GM19452 (cell line): ENCODE measurements around the gene JAML.
"Not testable (repeated sequence)": the region's sequence is repeated elsewhere in the genome, so short reads cannot be mapped to it uniquely, and the experiment has no call there.

Experiments used
- ATAC-seq: cut with Tn5 transposase; IDR thresholded peaks from one replicate; pipeline ENCODE4 v1.9.1; 2021; ENCODE audit not compliant: unreplicated experiment

The JAML gene

DNA sequence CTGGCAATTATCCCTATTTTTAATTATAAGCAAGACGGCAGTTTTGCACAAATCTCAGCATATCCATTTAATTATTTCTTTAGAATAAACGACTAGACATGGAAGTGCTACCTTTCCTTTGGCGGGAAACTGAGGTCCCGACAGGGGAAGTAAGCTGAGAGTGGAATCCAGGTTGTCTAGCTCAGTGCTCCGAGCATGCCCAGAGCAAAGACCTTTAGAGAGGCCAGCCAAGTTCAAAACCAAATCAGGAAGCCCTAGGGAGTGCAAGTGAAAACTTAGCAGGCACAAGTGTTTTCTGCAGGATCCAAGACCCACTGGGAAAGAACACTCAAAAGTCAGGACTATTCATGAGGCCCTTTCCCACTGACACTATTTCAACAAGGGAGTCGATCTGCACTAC, 25.7 kb downstream of the JAML start:
- no peak for ATAC-seq

DNA sequence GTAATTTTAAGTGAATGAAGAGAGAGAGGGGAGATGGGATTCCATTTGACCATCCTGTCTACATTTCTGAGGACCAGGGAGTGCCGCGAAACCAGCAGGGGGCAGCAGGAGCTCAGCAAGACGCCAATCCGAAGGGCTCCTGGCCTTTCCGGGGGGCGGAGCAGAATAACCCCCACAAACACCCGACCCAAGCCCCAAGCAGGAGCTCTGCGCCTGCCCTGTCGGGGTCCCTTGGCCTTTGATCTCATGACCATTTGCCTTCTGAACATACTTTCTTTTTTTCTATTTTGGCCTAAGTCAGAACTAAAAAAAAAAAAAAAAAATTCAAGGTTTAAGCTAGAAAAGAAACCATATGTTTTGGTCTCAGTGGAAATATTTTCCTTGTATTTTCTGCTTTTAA, 26.4 kb downstream of the JAML start:
- no peak for ATAC-seq

DNA sequence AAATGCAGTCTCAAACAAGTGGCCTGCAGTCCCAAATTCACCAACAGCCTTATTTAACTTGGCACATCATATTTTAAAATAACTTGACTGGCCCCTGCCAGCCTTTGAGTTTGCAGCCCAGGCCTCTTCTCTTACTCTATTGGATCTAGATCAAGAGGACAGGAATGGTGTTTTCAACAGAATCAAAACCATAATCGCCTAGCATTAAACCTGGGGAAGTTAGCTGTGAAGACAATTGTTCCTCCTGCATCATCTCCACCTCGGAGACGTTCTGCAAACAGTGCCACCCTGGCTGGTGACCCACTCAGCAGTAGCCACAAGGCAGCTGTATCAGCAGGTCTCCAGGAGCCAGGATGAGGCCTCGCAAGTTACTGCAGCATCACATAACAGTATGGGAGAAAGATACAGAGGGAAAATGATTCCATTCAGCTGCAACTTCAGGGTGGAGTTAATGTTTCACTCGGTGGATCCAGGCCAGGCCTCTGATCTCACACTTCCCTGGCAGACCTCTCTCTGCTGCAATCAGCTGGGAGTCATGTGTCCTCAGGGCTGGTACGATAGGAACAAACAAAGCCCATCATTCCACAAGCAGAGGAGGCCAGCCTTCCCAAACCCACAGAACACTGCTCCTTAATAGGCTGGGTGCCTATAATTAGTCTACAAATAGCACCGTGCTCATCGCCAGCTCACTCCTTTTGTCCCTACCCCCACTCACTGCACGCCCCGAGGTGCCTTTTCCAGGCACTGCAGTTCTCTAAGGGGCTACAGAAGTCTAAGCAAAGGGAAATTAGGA, 29.8 kb downstream of the JAML start:
- no peak for ATAC-seq

DNA sequence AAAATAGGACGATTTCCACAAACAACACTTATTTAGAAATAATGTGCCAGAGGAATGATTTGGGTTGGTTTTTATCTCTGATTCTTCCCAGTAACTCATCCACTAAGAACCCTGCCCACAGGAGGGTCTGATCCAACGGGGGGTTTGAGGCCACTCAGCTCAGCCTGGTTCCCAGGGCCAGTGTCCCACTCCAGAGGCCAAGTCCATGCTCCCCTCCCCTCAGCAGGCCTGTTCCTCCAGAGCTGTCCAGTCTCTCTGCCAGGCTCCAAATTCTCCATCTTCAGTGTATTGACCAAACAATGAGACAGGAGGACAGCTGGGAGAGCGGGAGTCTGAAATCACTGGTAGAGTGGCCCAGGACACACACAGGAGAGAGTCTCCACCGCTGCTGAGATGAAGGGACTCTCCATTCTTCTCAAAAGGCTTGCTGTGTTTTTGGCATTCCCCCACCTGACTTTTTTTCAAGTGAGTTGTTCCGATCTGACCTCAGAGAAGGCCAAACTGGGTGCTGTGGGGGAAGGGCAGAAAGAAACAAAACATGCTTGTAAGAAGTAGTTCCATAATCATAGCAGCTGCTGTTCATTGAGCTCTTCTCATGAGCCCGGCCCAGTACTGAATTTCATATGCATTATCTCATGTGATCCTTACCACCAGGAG, 30.8 kb downstream of the JAML start:
- no peak for ATAC-seq

DNA sequence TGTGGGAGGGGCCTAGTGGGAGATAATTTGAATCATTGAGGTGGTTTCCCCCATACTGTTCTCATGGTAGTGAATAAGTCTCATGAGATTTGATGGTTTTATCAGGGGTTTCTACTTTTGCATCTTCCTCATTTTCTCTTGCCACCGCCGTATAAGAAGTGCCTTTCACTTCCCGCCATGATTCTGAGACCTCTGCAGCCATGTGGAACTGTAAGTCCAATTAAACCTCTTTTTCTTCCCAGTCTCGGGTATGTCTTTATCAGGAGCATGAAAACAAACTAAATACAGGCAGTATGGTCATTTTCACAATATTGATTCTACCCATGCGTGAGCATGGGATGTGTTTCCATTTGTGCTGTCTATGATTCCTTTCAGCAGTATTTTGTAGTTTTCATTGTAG, 32.0 kb downstream of the JAML start:
- ATAC-seq, result not testable (repeated sequence)

DNA sequence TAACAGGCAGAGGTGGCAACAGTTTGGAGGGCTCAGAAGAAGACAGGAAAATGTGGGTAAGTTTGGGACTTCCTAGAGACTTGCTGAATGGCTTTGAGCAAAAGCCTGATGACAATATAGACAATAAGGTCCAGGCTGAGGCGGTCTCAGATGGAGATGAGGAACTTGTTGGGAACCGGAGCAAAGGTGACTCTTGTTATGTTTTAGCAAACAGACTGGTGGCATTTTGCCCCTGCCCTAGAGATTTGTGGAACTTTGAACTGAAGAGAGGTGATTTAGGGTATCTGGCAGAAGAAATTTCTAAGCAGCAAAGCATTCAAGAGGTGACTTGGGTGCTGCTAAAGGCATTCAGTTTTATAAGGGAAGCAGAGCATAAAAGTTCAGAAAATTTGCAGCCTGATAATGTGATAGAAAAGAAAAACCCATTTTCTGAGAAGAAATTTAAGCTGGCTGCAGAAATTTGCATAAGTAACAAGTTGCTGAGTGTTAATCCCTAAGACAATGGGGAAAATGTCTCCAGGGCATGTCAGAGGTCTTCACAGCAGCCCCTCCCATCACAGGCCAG, 33.8 kb downstream of the JAML start:
- ATAC-seq, result not testable (repeated sequence)

DNA sequence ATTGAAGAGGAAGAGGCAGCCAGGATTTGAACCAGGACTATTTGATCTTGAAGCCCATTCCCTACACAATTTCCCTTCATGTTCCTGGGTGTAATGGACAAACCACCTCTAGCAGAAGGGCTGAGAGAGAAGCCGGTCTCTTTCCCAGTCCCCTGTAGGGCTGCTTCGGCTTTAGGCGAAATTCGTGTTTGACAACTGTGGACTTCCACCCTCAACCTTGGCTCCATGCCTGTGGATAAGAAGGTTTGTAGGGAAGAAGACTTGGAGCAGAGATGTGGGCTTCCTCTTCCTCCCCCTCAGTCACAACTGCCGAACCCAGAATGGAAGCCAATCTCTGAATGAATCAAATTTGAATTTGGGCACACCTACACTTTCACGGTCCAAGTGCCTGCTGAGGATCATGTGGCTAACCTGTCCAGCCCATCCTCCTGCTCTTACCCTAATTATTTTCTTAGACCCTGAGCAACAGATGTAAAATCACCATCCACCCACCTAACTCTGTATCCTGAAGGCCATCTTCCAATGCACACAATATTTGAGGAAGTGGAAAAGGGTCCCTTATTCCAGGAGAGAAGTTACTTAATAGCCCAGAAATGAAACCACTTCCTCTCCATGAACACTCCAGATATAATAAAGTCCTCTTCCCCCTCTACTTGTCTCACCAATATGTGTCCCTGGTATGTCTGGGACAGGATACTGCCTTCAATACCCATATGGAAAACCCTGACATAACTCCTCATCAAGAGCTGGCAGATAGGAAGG, 38.3 kb downstream of the JAML start:
- ATAC-seq, result no peak

DNA sequence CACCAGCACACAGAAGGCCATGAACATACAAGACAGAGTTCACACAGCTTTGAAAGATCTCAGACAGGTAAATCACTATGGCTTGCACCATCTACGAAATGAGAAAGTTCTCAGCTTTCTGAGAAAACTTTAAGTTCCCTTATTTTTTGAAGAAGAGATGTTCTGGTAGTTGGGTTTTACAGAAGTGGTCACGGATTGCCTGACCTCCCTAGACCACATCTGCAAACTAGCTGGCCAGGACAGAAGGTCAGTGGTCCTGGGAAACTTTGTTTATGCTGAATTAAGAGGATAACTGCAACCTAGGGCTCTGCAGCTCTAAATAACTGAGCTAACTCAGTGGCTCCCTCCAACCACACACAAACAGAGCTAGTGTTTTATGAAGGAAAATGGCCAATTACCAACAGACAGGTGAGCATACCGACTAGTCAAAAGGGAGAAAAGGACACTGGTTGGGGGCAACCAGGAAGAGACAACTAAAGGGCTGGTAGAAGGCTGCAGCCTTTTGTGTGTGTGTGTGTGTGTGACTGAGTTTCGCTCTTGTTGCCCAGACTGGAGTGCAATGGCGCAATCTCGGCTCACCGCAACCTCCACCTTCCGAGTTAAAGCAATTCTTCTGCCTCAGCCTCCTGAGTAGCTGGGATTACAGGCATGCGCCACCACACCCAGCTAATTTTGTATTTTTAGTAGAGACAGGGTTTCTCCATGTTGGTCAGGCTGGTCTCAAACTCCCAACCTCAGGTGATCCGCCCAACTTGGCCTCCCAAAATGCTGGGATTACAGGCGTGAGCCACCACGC, 39.8 kb downstream of the JAML start:
- ATAC-seq, result no peak

DNA sequence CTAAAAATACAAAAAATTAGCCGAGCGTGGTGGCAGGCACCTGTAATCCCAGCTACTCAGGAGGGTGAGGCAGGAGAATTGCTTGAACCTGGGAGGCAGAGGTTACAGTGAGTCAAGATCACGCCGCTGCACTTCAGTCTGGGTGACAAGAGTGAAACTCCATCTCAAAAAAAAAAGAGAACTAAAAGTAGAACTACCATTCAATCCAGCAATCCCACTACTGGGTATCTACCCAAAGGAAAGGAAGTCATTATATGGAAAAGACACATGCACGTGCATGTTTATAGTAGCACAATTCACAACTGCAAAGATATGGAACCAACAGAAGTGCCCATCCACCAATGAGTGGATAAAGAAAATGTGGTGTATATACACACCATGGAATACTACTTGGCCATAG, 41.1 kb downstream of the JAML start:
- not testable (repeated sequence) for ATAC-seq

DNA sequence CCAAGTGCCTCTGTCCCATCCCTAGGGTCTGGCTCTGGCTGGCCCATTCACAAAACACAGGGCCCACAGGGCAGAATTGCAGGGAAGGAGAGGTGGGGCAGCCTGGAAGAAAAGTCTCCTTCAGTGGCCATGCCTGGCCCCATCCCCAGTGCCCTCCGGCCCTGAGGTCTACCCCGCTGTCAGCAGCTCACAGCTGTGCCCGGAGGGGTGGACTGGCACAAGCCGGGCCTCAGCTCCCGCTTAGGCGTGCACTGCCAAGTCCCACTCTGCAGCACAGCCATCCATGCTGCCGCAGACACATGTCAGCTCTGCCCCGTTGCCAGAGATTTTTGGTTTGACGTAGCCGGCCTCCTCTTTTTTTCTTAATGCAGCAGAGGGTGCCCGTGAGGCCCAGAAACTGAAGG, 44.5 kb downstream of the JAML start:
- ATAC-seq, result no peak

DNA sequence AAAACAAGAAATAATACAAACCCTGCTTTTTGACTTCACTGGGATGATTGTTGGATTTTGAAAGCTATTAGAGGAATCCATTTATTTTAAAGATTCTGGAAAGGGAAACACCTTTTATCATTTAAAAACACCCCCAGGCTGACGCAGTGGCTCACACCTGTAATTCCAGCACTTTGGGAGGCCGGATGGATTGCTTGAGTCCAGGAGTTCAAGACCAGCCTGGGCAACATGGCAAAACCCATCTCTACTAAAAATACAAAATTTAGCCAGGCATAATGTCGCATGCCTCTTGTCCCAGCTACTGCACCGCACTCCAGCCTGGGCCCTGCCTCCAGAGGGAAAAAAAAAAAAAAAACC, 48.1 kb downstream of the JAML start:
- no peak for ATAC-seq

DNA sequence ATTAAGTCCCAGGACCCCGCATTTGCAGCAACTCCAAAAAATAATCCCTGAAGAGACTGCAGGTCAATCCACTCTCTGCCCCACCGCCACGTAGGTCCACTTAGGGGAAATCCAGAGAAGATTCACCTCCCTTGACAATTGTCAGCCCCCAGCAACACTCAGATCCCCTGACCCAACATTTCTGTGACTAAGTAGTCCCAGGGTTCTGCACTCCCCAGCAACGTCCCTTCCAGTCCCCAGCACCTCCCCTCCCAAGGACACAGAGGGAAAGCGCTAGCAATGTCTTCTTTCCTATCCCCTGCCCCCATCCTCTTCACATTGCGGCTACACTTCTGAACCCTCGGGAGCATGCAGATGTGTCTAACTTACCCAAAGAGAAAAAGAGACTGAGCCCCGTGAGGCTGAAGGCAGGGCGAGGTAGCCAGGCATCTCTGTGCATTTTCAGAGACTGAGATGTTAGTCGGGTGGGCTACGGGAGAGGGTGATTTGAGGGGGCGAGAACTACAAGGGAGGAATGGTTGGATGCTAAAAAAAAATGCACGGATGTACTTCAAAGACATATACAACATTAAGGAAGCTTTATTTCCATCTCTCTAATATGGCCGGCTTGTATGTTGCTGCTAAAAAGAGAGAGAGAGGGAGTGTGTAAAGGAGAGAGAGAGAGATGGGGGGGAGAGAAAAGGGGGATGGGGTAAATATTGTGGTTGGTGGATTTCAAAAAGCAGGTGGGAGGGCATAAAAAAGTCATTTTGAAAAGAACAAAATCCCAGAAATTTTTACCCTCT, 48.6 kb downstream of the JAML start, which contains the start of gene SCN2B:
Gene SCN2B (minus strand): TSS at position 647 of the 785 bp plus-strand sequence. CDS start 208 bp downstream, at position 439.
- no peak for ATAC-seq

DNA sequence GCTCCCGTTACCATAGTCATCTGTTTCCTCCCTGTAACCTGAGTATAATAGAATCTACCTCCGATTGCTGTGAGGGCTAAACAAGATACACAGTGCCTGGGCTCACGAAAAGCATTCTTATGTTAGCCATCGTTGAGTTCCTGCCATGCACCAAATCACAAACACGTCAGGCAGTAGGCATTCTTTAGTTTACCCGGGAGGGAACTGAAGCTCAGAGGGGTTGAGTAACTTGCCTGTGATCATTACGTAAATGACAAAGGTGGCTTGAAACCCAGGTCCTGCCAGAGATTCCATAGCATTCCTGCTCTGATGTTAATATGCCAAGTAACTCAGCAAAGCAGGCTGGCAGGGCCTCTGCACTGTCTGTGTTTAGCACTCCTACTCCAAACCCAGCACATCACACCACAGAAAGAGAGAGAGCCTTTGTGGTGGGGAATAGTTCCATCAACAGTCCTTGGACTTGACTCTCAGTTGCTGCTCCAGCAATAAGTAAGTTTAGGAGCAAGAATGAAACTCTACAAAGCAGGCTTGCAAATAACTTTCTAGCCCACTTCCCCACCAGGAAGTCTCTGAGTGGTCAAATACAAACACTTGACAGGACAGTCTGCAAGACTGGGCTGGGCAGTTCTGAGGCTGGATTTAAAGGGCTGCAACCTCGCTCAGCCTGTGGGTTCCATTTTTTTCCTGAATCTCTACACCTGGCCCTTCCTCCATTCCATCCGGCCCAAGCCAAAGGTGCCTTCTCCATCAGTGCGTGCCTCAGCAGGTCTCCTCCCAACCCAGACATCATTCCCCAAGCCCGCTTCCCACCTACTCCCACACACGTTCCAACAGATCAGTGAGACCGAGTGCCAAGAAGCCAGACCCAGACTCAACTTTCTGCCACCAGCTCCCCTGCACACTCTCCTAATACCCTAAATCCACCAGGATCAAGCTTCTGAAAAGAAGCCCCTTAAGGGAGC, 49.5 kb downstream of the JAML start:
- no peak for ATAC-seq

DNA sequence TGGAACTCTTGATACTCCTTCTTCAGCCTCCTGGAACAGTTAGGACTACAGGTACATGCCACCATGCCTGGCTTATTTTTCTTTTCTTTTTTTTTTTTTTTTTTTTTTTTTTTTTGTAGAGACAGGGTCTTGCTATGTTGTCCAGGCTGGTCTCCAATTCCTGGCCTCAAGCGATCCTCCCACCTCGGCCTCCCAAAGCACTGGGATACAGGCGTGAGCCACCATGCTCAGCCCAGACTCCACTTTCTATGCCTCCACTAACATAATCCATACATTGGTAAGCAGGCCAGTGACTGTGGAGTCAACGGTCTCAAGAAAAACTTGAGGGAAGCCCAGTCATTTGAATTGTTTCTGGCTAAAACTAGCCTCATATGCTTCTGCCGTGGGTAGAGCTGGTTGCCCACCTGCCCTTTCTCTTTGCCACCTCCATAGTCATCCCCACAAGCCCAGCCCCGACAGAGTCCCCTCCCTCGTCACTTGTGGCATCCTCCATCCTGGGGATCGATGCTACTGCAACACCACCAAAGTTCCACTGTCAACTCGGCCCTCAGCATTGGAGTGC, 50.7 kb downstream of the JAML start:
- ATAC-seq, result no peak

DNA sequence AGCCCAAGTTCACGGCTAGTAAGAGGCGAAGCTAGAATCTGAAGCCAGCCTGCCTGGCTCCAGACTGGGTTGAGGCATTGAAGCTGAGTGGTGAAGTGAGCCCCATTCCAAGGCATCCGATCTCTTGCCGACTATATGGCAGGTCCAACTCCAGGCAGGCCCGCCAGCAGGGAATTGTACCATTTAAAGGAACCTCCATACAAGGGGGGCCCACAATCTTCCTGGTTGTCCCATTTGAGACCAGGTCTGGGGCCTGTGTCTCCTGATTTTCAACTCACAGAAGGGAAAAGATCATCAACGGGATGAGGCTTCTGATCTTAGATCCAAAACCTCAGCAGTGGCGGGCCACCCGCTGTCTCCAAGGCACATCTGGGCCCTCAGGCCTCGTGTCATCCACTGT, 52.5 kb downstream of the JAML start:
- ATAC-seq, result no peak

DNA sequence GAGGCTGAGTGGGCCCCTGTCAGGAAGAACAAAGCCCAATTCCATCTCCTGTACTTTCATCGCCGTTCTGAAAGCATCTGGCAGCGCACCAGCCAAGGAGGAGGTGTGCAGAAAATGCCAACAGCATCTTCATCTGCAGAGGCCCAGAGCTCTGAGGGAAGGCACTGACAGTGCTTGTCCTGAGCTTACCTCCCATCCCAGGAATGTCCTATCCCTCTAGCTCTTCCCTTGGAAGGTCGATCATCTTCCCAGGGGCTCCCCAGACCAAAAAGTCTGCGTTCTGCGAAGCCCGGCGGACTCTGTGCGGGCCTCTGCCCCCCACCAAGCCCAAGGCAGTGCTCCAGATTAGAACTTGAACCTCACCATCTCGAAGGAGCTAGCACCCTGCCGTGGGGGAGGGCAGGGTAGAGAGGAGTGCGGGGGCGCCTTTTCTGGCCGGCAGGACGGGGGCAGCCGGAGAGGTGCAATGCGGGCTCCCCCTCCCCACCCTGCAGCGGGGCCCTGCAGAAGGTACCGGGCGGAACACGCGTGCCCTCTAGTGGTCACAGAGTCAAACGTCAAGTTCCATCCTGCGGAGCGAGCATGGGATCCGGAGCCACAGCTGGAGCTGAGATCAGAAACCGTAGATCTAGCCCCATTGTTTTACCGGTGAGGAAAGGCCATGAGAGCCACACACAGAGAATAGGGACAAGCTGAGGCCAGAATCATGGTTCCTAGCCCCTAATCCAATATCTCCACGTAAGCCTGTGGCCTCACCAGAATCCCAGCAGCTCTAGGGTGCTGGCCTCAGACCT, 53.3 kb downstream of the JAML start:
- ATAC-seq, result no peak

DNA sequence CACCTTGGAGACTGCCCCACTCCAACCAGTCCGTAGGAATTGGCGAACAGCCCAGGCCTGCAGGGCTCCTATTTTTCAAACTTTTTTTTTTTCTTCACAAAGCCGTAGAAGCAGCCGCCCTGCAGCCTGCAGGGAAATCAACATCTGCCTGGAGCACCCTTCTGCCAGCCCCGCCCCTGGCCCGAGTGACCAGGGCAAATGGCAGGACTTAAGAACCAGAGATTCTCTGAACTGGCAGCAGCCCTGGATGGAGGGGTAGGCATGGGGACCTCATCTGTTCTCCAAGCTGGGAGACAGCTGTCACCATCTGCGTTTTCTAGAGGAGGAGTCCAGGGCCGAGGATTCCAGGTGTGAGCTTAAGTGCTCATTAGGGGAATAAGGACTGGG, 53.9 kb downstream of the JAML start:
- ATAC-seq, result no peak

DNA sequence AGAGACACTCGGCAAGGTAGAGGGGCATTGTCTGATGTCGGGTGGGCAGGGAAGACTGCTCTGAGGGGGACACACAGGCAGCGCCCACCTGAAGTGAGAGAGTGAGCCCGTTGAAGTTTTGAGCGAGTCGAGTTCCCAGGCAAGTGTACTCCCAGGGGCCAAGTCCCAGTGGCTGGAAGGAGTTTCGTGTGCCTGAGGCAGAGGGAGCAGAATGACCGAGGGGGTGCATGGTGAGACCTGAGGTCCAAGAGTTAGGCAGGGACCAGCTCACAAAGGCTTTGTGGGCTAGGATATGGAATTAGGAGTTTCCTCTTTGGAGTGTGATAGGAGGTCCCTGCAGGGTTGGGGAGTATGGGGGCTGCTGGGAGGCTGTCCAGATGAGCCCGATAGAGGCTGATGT, 54.6 kb downstream of the JAML start:
- ATAC-seq, result no peak
